ENCODE measurements around the gene MAP3K13.

- TF ChIP-seq, protein P1, sequence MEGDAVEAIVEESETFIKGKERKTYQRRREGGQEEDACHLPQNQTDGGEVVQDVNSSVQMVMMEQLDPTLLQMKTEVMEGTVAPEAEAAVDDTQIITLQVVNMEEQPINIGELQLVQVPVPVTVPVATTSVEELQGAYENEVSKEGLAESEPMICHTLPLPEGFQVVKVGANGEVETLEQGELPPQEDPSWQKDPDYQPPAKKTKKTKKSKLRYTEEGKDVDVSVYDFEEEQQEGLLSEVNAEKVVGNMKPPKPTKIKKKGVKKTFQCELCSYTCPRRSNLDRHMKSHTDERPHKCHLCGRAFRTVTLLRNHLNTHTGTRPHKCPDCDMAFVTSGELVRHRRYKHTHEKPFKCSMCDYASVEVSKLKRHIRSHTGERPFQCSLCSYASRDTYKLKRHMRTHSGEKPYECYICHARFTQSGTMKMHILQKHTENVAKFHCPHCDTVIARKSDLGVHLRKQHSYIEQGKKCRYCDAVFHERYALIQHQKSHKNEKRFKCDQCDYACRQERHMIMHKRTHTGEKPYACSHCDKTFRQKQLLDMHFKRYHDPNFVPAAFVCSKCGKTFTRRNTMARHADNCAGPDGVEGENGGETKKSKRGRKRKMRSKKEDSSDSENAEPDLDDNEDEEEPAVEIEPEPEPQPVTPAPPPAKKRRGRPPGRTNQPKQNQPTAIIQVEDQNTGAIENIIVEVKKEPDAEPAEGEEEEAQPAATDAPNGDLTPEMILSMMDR (IDR thresholded peaks at IDR 0.05; ENCODE audit: low read depth, low read length, poor library complexity, severe bottlenecking) = no peak
- TF ChIP-seq EZH2phosphoT487 (IDR thresholded peaks at IDR 0.05; ENCODE audit: borderline replicate concordance, low read length) = no peak
Measured at GRCh38 chr3:185430375-185430774, 67.4 kb downstream of the MAP3K13 start.

Measured in DOHH2 (cell line).